ENCODE results near the gene P4HA1.
A peak's percentile ranks its signal among the peaks of the same experiment; 100 is the strongest.

Gene P4HA1

DNA sequence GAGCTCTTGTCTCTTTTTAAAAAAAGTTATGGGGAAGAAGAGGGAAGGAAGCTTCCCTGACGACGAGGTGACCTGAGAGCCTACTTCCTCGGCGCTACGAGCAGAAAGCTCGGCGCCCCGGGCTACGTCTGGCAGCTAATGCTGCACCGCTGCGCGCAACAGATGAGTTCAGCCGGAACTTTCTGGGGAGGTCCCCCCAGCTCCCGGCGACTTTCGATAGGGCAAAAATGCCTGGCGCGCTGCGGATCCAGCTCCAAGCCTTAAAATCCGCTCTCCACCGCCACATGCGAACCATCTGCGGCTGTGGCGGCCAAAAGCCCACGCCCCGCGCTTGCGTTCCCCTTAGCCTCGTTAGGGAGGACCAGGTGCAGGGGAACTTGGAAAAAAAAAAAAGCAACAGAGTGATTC, 621 bp downstream of the P4HA1 start:
- peak; percentile 67 for DNase-seq (ENCODE audit: extremely low spot score)
- POLR2A ChIA-PET, result interaction anchor here (0.7 to 3.6 kb wide), 28 partner anchors 9 to 805 kb away, joined by 3 to 30 read pairs (median 5); partner anchors contain the start of genes DNAJC9, MRPS16 and NUDT13
- CTCF ChIA-PET, result interaction anchor here (0.8 to 10.7 kb wide), 15 partner anchors 9 to 90 kb away, joined by 3 to 101 read pairs (median 6); partner anchors contain the start of gene NUDT13
- TF ChIP-seq, protein P1, sequence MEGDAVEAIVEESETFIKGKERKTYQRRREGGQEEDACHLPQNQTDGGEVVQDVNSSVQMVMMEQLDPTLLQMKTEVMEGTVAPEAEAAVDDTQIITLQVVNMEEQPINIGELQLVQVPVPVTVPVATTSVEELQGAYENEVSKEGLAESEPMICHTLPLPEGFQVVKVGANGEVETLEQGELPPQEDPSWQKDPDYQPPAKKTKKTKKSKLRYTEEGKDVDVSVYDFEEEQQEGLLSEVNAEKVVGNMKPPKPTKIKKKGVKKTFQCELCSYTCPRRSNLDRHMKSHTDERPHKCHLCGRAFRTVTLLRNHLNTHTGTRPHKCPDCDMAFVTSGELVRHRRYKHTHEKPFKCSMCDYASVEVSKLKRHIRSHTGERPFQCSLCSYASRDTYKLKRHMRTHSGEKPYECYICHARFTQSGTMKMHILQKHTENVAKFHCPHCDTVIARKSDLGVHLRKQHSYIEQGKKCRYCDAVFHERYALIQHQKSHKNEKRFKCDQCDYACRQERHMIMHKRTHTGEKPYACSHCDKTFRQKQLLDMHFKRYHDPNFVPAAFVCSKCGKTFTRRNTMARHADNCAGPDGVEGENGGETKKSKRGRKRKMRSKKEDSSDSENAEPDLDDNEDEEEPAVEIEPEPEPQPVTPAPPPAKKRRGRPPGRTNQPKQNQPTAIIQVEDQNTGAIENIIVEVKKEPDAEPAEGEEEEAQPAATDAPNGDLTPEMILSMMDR (IDR thresholded peaks at IDR 0.05; ENCODE audit: control extremely low read depth, extremely low read depth, low read depth, missing control alignments), result no peak

DNA sequence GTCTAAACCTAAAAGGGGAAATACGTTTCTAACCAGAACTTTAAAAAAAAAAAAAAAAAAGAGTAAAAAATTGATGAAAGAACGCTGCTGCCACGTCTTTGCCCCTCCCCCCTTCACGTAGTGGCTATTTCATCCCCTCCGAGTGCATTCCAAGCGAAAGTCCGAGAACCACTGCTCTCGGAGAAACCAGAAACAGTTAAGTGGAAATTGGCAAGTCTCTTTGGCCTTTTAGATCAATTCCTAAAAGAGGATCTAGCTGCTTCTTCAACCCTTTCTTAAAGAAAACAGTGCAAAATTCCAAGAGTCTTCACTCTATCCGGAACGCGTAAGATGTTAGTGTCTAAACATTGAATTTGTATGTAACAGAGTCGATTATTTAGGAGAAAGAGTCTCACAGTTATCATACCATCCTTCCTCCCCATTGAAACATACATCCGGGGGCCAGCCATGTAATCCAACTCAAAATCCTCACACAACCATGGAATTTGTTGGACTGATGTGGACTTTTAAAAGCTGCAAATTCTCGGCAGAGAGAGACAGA, 1.1 kb downstream of the P4HA1 start:
- POLR2A ChIA-PET, result interaction anchor here (0.6 to 3.6 kb wide), 32 partner anchors 8 to 796 kb away, joined by 3 to 30 read pairs (median 6); partner anchors contain the start of genes DNAJC9, MRPS16 and NUDT13
- TF ChIP-seq, protein P1 (IDR thresholded peaks at IDR 0.05; ENCODE audit: control extremely low read depth, extremely low read depth, low read depth, missing control alignments), result no peak
- no peak for DNase-seq (ENCODE audit: extremely low spot score)
- CTCF ChIA-PET, result interaction anchor here (0.8 to 10.7 kb wide), 16 partner anchors 8 to 89 kb away, joined by 3 to 101 read pairs (median 6); partner anchors contain the start of gene NUDT13

DNA sequence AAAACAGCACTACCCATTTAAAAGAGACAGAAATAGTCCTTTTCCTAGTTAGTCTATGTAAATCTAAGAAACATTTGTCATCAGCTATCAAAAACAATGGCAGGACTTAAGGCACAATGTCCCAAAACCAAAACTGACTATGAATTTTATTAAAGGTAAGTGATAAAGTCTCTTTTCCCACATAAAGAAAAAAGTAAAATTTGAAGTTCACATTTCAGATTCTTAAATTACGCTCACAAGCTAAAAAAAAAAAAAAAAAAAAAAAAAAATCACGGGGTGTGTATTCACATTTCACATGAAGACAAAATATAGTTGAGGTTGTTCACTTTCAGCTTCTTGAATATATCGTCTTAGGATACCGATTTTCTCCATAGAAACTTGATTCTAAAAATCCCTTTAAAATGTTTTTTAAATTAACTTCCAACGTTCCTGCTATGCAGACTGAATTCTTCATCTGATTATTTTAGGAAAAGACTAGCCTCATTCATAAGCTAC, 1.6 kb downstream of the P4HA1 start:
- POLR2A ChIA-PET, result interaction anchor here (0.6 to 3.6 kb wide), 22 partner anchors 16 to 1223 kb away, joined by 3 to 30 read pairs (median 5); partner anchors contain the start of genes DNAJC9, MRPS16 and NUDT13
- CTCF ChIA-PET, result interaction anchor here (1.0 to 10.7 kb wide), 10 partner anchors 8 to 75 kb away, joined by 3 to 101 read pairs (median 7); partner anchors contain the start of gene NUDT13
- DNase-seq (ENCODE audit: extremely low spot score), result no peak
- TF ChIP-seq, protein P1 (IDR thresholded peaks at IDR 0.05; ENCODE audit: control extremely low read depth, extremely low read depth, low read depth, missing control alignments), result no peak

DNA sequence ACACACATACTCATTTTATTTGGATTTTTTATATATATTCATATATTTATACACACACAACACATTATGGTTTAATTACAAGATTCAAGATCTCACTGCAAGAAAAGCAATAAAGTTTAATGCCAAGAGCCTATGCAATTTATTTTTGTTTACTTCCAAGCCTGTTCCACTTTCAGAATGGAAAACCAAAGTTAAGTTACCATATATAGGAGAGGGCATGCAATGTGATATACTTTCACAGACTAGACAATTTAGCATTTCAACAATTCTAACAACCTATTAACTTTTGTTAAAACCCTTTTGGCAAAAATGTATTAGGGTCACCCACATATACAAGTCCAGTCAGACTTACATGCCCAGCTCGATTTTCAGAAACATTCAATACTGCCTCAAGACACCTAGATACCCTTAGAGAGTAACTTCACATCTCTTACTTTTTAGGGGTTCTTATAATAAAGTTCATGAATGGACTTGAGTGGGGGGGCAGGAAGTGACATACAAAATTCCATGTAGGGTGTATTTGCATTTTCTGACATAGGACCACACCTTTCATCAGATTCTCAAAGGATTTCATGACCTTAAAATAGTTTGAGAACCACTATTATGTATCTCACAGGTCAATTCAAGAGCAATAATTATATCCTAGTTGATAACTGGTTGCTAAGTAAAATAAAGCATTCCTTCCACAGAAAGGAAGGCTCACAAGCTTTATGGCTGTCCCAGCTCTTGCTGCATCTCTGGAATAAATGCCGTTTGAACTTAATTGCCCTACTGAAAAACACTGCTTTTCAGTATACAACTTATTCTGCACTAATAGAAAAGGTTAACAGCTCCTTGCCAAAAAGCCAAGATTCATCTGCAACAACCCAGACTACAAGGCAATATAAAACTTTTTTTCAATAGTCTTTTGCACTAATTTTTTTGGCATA, 2.5 kb downstream of the P4HA1 start:
- no peak for DNase-seq (ENCODE audit: extremely low spot score)
- CTCF ChIA-PET, result interaction anchor here (1.8 to 10.7 kb wide), 4 partner anchors 10 to 70 kb away, joined by 3 to 101 read pairs (median 40); partner anchors contain the start of gene NUDT13
- POLR2A ChIA-PET, result interaction anchor here (0.6 to 3.6 kb wide), 7 partner anchors 8 to 1222 kb away, joined by 3 to 30 read pairs (median 5); partner anchors contain the start of gene NUDT13

DNA sequence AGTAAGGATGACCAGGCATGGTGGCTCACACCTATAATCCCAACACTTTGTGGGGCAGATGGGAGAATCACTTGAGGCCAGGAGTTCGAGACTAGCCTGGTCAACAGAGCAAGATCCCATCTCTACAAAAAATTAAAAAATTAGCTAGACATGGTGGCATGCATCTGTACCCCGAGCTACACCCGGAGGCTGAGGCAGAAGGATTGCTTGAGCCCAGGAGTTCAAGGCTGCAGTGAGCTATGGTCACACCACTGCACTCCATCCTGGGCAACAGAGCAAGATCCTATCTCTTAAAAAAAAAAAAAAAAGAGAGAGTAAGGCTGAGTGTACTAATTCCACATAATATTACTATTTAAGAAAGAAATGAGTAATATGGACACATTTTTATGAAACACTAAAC, 3.8 kb downstream of the P4HA1 start:
- no peak for DNase-seq (ENCODE audit: extremely low spot score)
- POLR2A ChIA-PET, result interaction anchor here (0.6 to 0.9 kb wide), 2 partner anchors 13 to 50 kb away, joined by 3 to 5 read pairs; no protein-coding TSS in a partner anchor
- TF ChIP-seq, protein P1 (IDR thresholded peaks at IDR 0.05; ENCODE audit: control extremely low read depth, extremely low read depth, low read depth, missing control alignments), result no peak
- CTCF ChIA-PET, result interaction anchor here (2.2 to 10.7 kb wide), 2 partner anchors 8 to 64 kb away, joined by 11 to 101 read pairs; no protein-coding TSS in a partner anchor

More for the DNA sequence above, 2.5 kb downstream of the P4HA1 start:
- TF ChIP-seq, protein P1 (IDR thresholded peaks at IDR 0.05; ENCODE audit: control extremely low read depth, extremely low read depth, low read depth, missing control alignments), result no peak

DNA sequence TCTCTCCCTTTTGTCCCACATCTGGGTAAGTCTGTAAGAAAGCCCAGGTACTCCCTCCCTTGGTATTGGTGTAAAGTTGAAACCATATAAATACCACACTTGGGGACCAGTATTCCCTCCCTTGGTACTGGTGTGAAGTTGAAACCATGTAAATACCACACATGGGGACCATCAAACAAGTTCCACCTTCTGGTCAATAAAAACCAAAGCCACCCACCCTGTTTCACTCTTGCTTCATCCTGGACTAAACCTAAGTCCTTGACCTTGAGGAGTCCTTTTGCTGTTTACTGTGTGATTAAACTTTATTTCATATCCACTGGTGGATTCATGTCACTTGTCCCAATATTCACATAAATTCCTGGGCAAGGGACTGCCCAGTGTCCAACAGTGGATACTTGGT, 8.4 kb downstream of the P4HA1 start:
- peak; percentile 26 for DNase-seq (ENCODE audit: extremely low spot score)
- CTCF ChIA-PET, result no interaction called here
- POLR2A ChIA-PET, result no interaction called here
- TF ChIP-seq, protein P1 (IDR thresholded peaks at IDR 0.05; ENCODE audit: control extremely low read depth, extremely low read depth, low read depth, missing control alignments), result no peak
